ENCODE data around the gene XXYLT1. TPM values are rescaled to one million over a fixed set of nuclear protein-coding genes. Genes with fewer than 3 reads are reported as not detected.

The XXYLT1 gene
- total and polyA plus RNA-seq, 2 of the 8 experiments (the other 6 are each of a cell fraction or from before 2014, with no cell fraction given): 18.9 to 23.8 TPM

GRCh38 chr3:195249858-195250464 lies 21.0 kb downstream of the XXYLT1 start:
- Histone ChIP-seq H4K5ac (ENCODE audit: insufficient read length, low read depth, low read length) (no peak overlapping the region), H3K4ac (replicated peaks; ENCODE audit: insufficient read length, low read depth, low read length) (no peak overlapping the region), H4K20me1 (replicated peaks in 1 of 2; ENCODE audit: control insufficient read depth in 1 of 2, insufficient read depth in 2 of 2, low read length in 2 of 2) (peaks cover 4 to 16% of the 10 kb centered on the region in 2 experiments), H3K23ac (ENCODE audit: insufficient read length) (no peak overlapping the region), H2BK120ac (replicated peaks; ENCODE audit: low read depth, low read length) (no peak overlapping the region), H3K79me1 (ENCODE audit: low read depth, low read length) (peaks cover 22% of the 10 kb centered on the region), H3K79me2 (ENCODE audit: control insufficient read depth in 1 of 2, insufficient read depth in 2 of 2, low read length in 2 of 2) (peaks cover 0 to 87% of the 10 kb centered on the region in 2 experiments; a peak in 3 of 4 replicates), H2BK15ac (ENCODE audit: low read length) (no peak overlapping the region), H3K14ac (ENCODE audit: insufficient read length) (no peak overlapping the region), H4K91ac (replicated peaks; ENCODE audit: insufficient read length, low read length) (no peak overlapping the region), H2AK5ac (ENCODE audit: low read depth, low read length) (no peak overlapping the region), H3K27me3 (replicated peaks in 1 of 4; ENCODE audit: control insufficient read depth in 3 of 4, extremely low read depth in 1 of 4, insufficient read depth in 3 of 4, low read length in 3 of 4) (no peaks in the 10 kb centered on the region), H3K4me1 (replicated peaks in 1 of 4; ENCODE audit: control insufficient read depth in 3 of 4, insufficient read depth in 4 of 4, low read length in 3 of 4) (peaks cover 0 to 25% (median 17%) of the 10 kb centered on the region in 4 experiments; a peak in 6 of 7 replicates), H3K9ac (replicated peaks in 1 of 4; ENCODE audit: extremely low read depth in 1 of 4, low read depth in 3 of 4, low read length in 3 of 4) (no peak overlapping the region), H2AFZ (ENCODE audit: low read length) (no peak overlapping the region), H3K36me3 (ENCODE audit: control insufficient read depth in 2 of 4, insufficient read depth in 4 of 4, low read length in 3 of 4) (no peaks in the 10 kb centered on the region), H3K4me2 (ENCODE audit: insufficient read depth in 1 of 2, low read depth in 2 of 2, low read length in 2 of 2) (no peak overlapping the region), H3K27ac (ENCODE audit: low read depth, low read length) (no peak overlapping the region), H4K8ac (ENCODE audit: extremely low read depth, insufficient read depth, low read length) (no peak overlapping the region; the same call in 1 of the 2 replicates), H2BK5ac (ENCODE audit: low read depth, low read length) (no peak overlapping the region), H3K4me3 (ENCODE audit: extremely low read depth in 1 of 4, insufficient read depth in 2 of 4, low read depth in 3 of 4, low read length in 4 of 4) (no peak overlapping the region), H3K18ac (ENCODE audit: extremely low read depth, low read length) (no peak overlapping the region; the same call in 1 of the 2 replicates), H3K9me3 (ENCODE audit: insufficient read depth in 2 of 2, low read depth in 1 of 2, low read length in 1 of 2) (no peaks in the 10 kb centered on the region; a peak in 1 of 4 replicates), H2BK20ac (ENCODE audit: low read length) (no peak overlapping the region), H3K56ac (replicated peaks; ENCODE audit: insufficient read length, low read depth, low read length) (no peak overlapping the region), H2BK12ac (ENCODE audit: low read depth, low read length) (no peak overlapping the region), H3K23me2 (ENCODE audit: low read depth, low read length) (peaks cover 3% of the 10 kb centered on the region; the same call in 1 of the 2 replicates)
- DNase-seq (ENCODE audit: low read depth in 1 of 2, low spot score in 2 of 2) (peak in 1 of 2 experiments; percentile 41), FAIRE-seq (no peak)
- ChIA-PET POLR2A (ENCODE audit: partially characterized antibody) (no interaction called here), CTCF (ENCODE audit: partially characterized antibody) (interaction anchor here (0.8 to 1.9 kb wide), 12 partner anchors 9 to 654 kb away, joined by 3 to 5 read pairs (median 3); partner anchors contain the start of gene XXYLT1)
- 93% methylated on average over 11 of the region's 11 CpGs; no CpG with 5 or more reads in 1 of the 2 experiments for WGBS, 2 experiments (ENCODE audit: extremely low coverage in 1 of 2, insufficient coverage in 1 of 2, insufficient read length in 1 of 2, insufficient replicate concordance in 2 of 2, low coverage in 1 of 2, low lambda C conversion rate in 2 of 2, missing lambda C conversion rate in 1 of 2)
- no peak for TF ChIP-seq TBP (IDR thresholded peaks at IDR 0.05; ENCODE audit: low read depth, low read length)
- TF ChIP-seq BACH1 (IDR thresholded peaks at IDR 0.05; ENCODE audit: low read length): no peak
- TF ChIP-seq NRF1 (IDR thresholded peaks at IDR 0.05; ENCODE audit: low read depth, low read length): no peak
- TF ChIP-seq, protein P1, sequence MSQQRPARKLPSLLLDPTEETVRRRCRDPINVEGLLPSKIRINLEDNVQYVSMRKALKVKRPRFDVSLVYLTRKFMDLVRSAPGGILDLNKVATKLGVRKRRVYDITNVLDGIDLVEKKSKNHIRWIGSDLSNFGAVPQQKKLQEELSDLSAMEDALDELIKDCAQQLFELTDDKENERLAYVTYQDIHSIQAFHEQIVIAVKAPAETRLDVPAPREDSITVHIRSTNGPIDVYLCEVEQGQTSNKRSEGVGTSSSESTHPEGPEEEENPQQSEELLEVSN (IDR thresholded peaks at IDR 0.05): no peak
- TF ChIP-seq JUN (IDR thresholded peaks at IDR 0.05; ENCODE audit: low read depth, low read length): no peak
- no peak for TF ChIP-seq GABPA (IDR thresholded peaks at IDR 0.05; ENCODE audit: borderline replicate concordance, insufficient read depth, low read length)
- TF ChIP-seq KDM1A (IDR thresholded peaks at IDR 0.05; ENCODE audit: borderline replicate concordance, low read length): no peak
- no peak for TF ChIP-seq EGR1 (IDR thresholded peaks at IDR 0.05; ENCODE audit: borderline replicate concordance, low read depth, low read length)
- no peak for TF ChIP-seq FOSL1 (IDR thresholded peaks at IDR 0.05; ENCODE audit: insufficient read depth, low read depth, low read length)
